HG02938 (cell line): ENCODE data around the gene JMJD6.
"Not testable (repeated sequence)": the region's sequence is repeated elsewhere in the genome, so short reads cannot be mapped to it uniquely, and the experiment has no call there.

Experiments
- ATAC-seq: cut with Tn5 transposase; IDR thresholded peaks from one replicate; pipeline ENCODE4 v1.9.1; 2021; ENCODE audit warnings: mild to moderate bottlenecking, moderate library complexity; ENCODE audit not compliant: unreplicated experiment

The JMJD6 gene

GRCh38 chr17:76726231-76726775 is at the start of gene JMJD6:
JMJD6 (minus strand) TSS chr17:76726606; CDS start chr17:76726475, 131 bp downstream.
- peak; percentile 69 for ATAC-seq

- no peak for ATAC-seq
Observed at GRCh38 chr17:76775021-76775600, 48.7 kb upstream of the JMJD6 start.

DNA sequence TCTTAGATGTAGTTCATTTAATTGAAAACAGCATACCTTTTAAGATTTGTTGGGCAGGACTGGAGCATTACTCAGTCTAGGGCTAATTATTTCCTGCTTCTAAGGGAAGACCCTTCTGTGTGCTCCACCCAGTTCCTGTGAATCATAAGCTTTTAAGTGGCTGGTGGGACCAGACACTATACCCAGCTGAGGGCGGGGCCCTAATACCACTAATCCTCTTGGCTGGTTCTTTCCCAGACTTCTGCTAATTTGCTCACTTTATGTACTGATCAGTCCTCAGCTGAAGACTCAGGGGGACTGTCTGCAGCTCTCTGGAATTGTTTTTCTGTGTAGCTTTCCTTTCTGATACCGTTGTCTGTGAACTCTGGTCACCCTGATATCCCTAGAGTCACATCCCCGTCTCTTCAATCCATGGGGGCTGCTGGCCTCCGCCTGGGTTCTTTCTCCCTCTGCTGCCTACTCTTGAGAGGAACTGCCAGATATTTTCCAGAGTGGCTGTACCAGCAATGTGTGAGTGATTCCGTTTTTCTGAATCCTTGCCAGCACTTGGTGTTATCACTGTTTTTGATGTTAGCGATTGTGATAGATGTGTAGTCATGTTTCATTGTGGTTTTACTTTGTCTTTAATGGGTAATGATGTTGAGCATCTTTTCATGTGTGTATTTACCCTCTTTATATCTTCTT is 46.6 kb upstream of the JMJD6 start:
- ATAC-seq, result no peak

DNA sequence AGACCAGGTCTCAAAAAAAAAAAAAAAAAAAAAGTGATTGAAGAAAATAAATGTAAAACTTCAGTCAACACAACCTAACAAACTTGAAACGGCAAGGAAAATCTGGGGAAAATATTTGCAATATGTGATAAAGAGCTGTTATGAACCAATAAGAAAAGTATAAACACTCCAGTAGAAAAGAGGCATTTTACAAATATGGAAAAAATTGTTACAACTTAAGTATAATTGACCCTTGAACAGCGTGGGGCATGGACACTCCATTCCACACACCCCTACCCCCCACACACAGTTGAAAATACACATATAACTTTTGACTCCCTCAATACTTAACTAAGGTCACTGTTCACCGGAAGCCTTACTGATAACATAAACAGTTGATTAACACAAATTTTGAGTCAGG is 32.2 kb upstream of the JMJD6 start:
- ATAC-seq, result no peak

- ATAC-seq, result no peak
Observed at GRCh38 chr17:76757256-76757655, 30.9 kb upstream of the JMJD6 start.

DNA sequence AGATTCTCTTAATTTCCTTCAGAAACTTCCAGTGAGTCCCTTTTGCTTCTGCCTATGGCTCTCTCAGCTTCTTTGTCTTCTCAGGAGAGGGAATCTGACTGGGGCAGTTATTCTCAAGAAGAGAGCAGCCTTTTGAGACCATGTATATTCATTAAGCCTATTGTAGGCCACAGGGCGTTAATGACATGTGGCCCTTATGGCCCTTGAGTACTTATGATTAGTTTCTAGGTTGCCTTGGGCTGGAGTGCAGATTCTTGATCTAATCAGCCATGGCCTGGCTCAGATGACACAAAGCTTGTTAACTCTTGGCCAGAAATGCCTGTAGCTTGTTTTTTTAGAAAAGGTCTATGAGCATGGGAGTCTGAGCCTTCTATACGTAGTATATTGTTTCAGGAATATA is 28.9 kb upstream of the JMJD6 start:
- no peak for ATAC-seq

DNA sequence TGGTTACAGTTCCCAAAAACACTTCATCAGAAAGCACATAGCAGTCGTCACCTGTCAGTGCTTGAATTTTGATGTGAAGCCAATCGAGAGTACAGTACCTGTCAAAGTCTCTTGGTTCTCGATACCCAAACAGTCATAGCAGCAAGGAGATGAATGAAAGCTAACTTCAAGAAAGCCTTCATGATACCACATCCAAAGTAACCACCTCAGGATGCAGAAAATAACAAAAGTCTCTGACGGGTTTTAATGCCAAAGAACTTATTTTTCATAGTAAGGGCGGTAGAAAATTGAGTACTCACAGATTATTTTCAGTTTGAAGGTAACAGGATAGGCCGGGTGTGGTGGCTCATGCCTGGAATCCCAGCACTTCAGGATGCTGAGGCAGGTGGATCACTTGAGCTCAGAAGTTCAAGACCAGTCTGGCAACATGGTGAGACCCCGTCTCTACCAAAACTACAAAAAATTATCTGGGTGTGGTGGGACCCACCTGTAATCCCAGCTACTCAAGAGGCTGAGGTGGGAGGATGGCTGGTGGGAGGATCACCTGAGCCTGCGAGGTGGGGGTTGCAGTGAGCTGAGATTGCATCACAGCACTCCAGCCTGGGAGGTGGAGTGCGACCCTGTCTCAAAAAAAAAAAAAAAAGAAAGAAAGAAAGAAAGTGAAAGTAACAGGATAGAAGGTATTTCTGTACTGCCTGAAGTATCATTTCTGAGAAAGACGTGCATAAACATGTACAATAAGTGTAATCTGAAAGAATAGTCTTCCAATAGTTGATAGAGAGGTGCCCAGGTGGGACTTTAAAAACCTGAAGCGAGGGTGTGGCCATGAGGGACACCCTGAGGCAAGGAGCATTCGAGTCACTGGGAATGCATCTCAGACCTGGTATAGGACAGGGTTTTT is 26.9 kb upstream of the JMJD6 start:
- no peak for ATAC-seq

DNA sequence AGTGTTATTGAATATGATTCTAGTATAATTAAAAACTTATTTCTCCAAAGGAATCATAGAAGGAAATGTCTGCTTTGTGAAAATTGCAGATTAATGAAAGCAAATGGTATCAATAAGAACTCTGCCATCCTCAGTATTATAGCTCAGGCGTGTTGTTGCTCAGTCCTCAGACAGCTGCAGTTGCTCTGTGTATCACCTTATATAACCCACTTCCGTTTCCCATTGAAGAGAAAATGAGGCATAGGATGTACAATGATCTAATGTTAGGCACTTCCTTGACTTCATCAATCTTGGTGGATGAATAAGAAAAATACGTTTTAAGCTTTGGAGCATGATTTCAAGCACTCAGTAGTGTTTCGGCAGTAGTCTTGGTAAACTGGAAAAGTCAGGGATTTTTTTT is 25.6 kb upstream of the JMJD6 start:
- ATAC-seq, result no peak

DNA sequence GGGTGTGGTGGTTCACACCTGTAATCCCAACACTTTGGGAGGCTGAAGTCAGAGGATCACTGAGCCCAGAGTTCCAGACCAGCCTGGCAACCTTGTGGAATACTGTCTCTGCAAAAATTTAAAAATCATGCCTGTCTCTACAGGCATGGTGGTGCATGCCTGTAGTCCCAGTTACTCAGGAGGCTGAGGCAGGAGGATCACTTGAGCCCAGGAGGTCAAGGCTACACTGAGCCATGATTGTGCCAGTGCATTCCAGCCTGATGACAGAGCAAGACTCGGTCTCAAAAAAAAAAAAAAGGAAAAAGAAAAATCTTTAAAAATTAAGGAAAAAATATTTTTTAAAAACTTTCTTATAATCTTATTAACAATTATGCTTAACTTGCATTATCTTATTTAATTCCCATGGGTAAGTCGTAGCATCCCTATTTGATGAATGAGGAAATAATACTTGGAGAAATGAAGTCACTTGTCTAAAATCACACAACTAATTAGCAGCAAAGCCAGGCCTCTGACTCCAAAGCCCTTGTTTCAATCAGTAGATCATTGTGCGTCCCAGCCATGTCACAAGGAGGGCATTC is 25.1 kb upstream of the JMJD6 start:
- ATAC-seq, result no peak

GRCh38 chr17:76748657-76749056 is 22.3 kb upstream of the JMJD6 start:
- ATAC-seq, result no peak

GRCh38 chr17:76747716-76748363 is 21.4 kb upstream of the JMJD6 start:
- no peak for ATAC-seq

DNA sequence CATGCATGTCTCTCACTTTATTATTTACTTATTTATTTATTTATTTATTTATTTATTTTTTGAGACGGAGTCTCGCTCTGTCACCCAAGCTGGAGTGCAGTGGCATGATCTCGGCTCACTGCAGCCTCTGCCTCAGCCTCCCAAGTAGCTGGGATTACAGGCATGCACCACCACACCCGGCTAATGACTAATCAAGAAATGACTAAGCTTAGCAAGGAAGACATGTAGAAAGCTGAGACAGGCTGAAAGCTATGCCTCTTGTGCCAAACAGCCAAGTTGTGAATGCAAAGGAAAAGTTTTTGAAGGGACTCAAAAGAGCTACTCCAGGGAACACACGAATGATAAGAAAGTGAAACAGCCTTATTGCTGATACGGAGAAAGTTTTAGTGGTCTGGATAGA is 19.4 kb upstream of the JMJD6 start:
- ATAC-seq, result not testable (repeated sequence)

DNA sequence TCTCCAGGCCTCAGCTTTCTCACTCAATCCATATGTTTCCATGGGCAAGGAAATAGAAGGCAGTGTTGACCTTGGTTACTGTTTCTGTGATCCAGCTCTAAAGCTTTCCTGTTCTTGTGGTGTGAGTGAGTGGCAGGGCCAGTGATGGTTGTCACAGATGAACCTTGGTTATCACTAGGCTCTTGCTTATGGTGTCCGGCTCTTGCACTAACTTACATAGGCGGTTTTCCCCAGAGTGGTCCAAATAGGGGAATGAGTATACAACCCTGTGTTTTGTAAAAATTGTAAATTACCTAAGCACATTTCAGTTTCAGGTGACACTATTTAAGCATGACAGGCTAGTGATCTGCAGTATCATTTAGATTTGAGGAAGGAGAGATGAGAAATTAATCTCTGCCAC is 18.3 kb upstream of the JMJD6 start:
- ATAC-seq, result no peak

- no peak for ATAC-seq
Observed at GRCh38 chr17:76742958-76743357, 16.6 kb upstream of the JMJD6 start.

DNA sequence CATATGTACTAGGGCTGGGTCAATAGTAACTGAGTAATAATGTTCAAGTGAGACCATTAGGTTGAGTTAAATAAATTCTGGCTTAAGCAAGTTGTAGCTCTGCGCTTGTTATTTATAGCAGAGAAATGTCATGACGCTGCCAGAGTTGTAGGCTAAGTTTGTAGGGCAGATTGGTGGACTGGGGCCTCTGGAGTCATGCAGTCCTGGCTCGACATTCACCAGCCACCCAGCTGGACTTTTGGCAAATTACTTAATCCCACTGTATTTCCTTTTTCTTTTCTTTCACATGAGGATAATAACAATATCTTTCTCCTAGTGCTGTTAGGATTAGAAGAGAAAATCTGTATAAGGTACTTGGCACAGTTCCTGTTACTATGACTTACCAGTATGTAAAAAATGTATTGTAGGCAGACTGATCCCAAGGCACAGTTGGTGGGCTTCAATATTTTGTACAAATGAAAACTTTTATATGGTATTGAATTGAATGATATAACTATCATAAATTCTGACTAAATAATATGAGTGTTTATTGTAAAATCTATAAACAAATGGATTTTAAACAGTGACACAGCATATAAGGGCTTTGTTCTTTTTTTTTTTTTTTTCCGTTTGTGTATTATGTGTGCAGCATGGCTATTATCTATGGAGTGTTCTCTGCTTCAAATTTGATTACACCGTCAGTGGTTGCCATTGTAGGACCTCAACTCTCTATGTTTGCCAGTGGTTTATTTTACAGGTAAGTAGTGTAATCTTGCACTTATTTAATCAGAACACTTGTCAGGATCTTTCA is 14.1 kb upstream of the JMJD6 start:
- no peak for ATAC-seq

DNA sequence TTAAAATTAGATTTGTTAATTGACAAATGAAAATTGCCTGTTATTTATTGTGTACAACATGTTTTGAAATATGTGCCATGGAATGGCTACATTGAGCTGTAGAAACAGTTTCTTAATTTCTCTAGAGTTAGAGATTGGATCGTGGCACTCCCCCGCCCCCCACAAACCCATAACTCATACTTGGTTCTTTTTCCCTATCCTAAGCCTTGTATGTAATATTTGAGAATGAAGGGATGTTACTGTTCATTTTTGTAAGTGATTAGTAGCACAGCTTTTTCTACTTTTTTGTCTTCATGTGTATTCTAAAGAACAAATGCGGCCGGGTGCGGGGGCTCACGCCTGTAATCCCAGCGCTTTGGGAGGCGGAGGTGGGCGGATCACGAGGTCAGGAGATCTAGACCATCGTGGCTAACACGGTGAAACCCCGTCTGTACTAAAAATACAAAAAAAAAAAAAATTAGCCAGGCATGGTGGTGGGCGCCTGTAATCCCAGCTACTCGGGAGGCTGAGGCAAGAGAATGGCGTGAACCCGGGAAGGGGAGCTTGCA is 13.2 kb upstream of the JMJD6 start:
- not testable (repeated sequence) for ATAC-seq

DNA sequence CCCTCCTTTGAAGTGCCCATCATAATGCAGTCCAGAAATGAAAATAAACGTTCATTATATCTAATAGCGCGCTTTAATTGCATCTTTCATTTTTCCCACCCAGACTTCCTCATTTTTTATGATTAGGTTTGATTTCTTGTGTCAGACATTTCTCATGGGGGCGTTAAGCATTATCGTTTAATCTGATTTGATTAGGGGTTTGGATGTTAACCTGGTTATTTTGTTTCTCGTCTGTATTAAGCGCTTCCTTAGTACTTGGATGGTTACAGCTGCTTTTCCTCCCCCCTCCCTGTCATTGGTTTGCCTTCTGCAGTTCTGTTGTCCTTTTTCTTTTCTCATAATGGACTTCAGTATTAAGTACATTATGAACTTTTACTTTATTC is 12.1 kb upstream of the JMJD6 start:
- ATAC-seq, result no peak

DNA sequence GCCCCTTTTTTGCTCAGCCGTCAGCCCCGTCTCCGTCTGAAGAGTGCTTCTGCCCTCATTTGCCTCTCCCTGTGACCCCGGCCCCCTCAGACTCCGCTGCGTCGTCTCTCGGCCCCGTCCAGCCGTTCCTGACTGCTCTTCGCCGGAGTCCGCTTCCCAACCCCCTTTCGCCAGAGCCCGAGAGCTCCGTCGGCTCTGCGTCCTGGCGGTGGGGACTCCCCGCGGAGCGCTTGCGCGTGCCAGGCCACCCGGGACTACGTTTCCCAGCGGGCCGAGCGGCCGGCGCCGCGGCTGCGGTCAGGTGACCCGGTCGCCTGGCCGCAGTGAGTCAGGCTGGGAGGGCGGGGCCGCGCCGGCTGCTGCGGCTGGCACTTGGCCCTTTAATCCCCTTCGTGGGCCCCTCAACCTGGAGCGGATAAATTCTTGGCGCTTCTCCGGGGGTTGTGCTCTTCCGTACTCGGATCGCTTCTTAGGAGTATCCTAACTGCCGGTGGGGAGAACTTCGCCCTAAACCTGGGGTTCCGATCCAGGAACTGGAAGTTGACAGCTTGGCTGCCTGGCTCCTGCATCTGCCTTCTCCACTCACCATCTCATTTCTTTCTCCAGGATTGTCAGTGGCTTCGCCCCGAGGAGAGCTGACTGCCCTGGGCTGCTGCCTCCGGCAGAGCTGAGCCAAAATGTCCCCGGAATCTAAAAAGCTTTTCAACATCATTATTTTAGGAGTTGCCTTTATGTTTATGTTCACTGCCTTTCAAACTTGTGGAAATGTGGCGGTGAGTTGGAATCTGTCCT is 11.5 kb upstream of the JMJD6 start, which contains the start of gene MFSD11:
MFSD11 (plus strand) TSS at position 444 of the 792 bp plus-strand sequence; CDS start at position 678, 234 bp downstream.
- ATAC-seq, result peak; percentile 42
